ENCODE data around the gene MZT2B.
"Not testable (repeated sequence)": the region's sequence is repeated elsewhere in the genome, so short reads cannot be mapped to it uniquely, and the experiment has no call there.

MZT2B gene

GRCh38 chr2:130156624-130157004 is 25.4 kb upstream of the MZT2B start:
- TF ChIP-seq CTCF (IDR thresholded peaks at IDR 0.05; ENCODE audit: borderline replicate concordance, insufficient read depth, low read depth, low read length) = no peak
- H3K4me3 ChIP-seq (ENCODE audit: low read depth, low read length) = no peak overlapping the region

GRCh38 chr2:130157354-130157753 is 24.7 kb upstream of the MZT2B start:
- not testable (repeated sequence) for H3K4me3 ChIP-seq (ENCODE audit: low read depth, low read length)

DNA sequence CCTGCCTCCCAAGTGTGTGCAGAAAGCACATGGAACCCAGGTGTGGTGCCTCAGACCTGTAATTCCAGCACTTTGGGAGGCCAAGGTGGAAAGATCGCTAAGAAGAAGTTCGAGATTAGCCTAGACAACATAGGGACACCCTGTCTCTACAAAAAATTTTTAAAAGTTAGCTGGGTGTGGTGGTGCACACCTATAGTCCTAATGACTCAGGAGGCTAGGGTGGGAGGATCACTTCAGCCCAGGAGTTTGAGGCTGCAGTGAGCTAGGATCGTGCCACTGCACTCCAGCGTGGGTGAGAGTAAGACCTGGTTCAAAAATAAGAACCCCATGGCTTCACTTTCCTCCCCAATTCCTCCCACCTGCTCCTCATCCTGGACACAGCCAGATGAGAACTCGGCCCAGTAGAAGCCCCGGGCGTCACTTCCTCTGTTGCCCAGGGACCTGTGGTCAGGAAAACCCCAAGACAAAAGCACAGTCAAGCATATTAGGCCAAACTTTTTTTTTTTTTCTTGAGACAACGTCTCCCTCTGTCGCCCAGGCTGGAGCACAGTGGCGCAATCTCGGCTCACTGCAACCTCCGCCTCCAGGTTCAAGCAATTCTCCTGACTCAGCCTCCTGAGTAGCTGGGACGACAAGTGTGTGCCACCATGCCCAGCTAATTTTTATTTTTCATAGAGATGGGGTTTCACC is 24.1 kb upstream of the MZT2B start:
- H3K4me3 ChIP-seq (ENCODE audit: low read depth, low read length) = not testable (repeated sequence)

DNA sequence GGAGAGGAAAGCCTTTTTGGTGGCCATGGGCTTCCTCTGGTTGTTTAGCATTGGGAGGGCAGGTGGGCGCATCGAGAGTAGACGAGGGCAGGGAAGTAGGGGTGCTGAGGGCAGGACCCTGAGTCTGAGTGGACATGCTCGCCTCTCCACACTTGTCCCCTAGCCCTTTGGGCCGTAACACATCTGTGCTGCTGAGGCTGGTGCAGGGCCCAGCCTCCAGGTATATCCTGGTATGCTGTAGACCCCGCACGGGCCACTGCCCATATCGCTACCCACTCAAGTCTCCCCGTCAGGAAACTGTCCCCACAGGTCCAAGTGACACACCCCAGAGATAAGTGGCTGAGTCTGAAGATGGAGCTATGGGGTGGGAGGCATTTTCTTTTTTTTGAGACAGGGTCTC is 23.4 kb upstream of the MZT2B start:
- no peak for TF ChIP-seq CTCF (IDR thresholded peaks at IDR 0.05; ENCODE audit: borderline replicate concordance, insufficient read depth, low read depth, low read length)
- no peak overlapping the region for H3K4me3 ChIP-seq (ENCODE audit: low read depth, low read length)

DNA sequence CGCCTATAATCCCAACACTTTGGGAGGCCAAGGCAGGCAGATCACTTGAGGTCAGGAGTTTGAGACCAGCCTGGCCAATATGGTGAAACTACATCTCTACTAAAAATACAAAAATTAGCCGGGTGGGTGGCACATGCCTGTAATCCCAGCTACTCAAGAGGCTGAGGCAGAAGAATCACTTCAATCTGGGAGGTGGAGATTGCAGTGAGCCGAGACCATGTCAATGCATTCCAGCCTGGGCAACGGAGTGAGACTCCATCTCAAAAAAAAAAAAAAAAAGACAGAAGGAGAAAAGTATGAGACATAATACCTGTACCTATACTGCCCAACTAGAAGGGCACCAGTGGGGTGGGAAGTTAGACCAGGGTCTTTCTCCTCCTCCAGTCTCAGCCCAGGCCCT is 22.7 kb upstream of the MZT2B start:
- H3K4me3 ChIP-seq (ENCODE audit: low read depth, low read length) = not testable (repeated sequence)

GRCh38 chr2:130160131-130160530 is 21.9 kb upstream of the MZT2B start:
- TF ChIP-seq CTCF (IDR thresholded peaks at IDR 0.05; ENCODE audit: borderline replicate concordance, insufficient read depth, low read depth, low read length) = no peak
- H3K4me3 ChIP-seq (ENCODE audit: low read depth, low read length) = no peak overlapping the region

DNA sequence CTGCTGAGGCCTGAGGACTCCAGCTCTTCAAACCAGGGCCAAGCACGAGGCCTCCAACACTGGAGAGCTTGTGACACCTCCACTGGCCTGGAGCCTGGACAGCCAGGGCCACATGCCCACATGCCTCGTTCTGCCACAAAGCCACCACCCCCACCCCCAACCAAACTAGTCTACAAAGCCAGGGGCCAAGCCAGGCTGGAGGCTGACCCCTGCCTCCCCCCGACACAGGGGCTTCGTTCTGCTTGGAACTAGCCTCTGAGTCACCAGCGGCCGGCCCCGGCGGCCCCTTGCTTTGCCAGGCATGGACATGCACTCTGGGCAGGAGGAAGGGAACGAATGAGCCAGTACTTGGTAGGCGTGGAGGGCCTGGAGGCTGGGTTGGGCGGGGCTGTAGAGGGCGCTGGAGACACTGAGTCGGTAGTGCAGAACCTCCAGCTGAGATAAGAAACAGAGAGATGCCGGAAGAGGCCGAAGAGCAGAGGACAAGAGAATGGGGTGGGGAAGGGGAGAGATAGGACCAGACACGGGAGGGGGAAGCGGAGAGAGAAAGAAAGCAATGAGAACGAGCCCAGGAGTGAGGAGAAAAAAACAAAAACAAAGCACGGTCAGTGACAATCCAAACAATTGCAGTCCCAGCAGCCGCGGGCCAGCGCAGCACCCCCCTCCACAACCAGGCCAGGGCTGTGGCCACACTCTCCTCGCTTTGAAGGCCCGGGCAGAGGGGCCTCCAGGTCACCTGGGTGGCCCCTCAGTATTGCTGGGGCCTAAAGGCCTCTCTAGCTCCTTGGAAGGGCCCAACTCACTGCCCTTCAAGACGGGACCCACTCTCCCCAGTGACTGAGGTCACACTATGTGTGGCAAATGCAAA is 21.0 kb upstream of the MZT2B start:
- not testable (repeated sequence) for H3K4me3 ChIP-seq (ENCODE audit: low read depth, low read length)

DNA sequence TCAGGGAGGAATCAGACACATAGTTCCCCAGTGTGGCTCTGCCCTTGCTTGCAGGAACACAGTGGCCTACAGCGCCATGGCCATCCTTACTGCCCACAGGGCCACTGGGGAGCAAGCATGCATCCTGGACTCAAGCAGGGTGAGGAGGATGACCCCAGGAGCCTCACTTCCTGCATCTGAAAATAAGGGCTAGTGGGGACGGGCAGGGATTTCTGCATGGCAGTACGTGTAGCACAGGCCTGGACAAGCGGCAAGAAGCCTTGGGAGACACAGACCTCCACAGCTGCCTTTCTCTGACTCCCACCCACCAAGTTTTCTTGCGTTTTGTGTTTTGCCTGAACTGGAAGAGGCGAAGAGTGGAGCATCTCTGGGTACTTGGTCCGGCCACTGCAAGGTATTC is 19.6 kb upstream of the MZT2B start:
- not testable (repeated sequence) for H3K4me3 ChIP-seq (ENCODE audit: low read depth, low read length)

- TF ChIP-seq CTCF (IDR thresholded peaks at IDR 0.05; ENCODE audit: borderline replicate concordance, insufficient read depth, low read depth, low read length) = no peak
- H3K4me3 ChIP-seq (ENCODE audit: low read depth, low read length) = no peak overlapping the region
Observed at GRCh38 chr2:130162968-130163367, 19.1 kb upstream of the MZT2B start.
